Mesenchymal stem cell (in vitro differentiated cells and primary cell): ENCODE data around the gene SCARB1.

ENCODE experiments used
- DNase-seq: peaks from one replicate; pipeline ENCODE4 v3.0.0-alpha.2; 2013
- H2AFZ ChIP-seq: one replicate; pipeline ENCODE4 v1.6.1; 2013; ENCODE audit warnings: low read depth, mild to moderate bottlenecking, control low read depth, inconsistent platforms, low read length, moderate library complexity
- H2AK5ac ChIP-seq: 2 replicates; pipeline ENCODE4 v1.6.1; 2013; ENCODE audit warnings: low read length, moderate library complexity, mild to moderate bottlenecking, inconsistent platforms; ENCODE audit not compliant: severe bottlenecking
- H2BK120ac ChIP-seq: one replicate; pipeline ENCODE4 v1.6.1; 2013; ENCODE audit warnings: low read depth, mild to moderate bottlenecking, inconsistent platforms, low read length, moderate library complexity
- H2BK12ac ChIP-seq, 2 experiments: one replicate each; pipeline ENCODE4 v1.6.1; 2013; ENCODE audit warnings: inconsistent platforms in 2 of 2, low read length in 2 of 2, mild to moderate bottlenecking in 2 of 2, moderate library complexity in 2 of 2, control low read depth in 1 of 2
- H2BK15ac ChIP-seq: one replicate; pipeline ENCODE4 v1.6.1; 2013; ENCODE audit warnings: mild to moderate bottlenecking, low read depth, inconsistent platforms; ENCODE audit not compliant: poor library complexity, severe bottlenecking
- H2BK5ac ChIP-seq: 2 replicates; pipeline ENCODE4 v1.6.1; 2013; ENCODE audit warnings: low read depth, mild to moderate bottlenecking, low read length, control low read depth, inconsistent platforms; ENCODE audit not compliant: poor library complexity, severe bottlenecking
- H3K14ac ChIP-seq, 2 experiments: one replicate each; pipeline ENCODE4 v1.6.1; 2013; ENCODE audit warnings: inconsistent platforms in 2 of 2, low read length in 2 of 2, control low read depth in 1 of 2, mild to moderate bottlenecking in 1 of 2, moderate library complexity in 1 of 2
- H3K18ac ChIP-seq, 2 experiments: one replicate each; pipeline ENCODE4 v1.6.1; 2013; ENCODE audit warnings: inconsistent platforms in 2 of 2, low read length in 2 of 2, control low read depth in 1 of 2, low read depth in 1 of 2, mild to moderate bottlenecking in 1 of 2
- H3K23ac ChIP-seq, 2 experiments: one replicate each; pipeline ENCODE4 v1.6.1; 2013; ENCODE audit warnings: inconsistent platforms in 2 of 2, low read length in 2 of 2, mild to moderate bottlenecking in 2 of 2, moderate library complexity in 2 of 2, control low read depth in 1 of 2
- H3K27ac ChIP-seq: 2 replicates; pipeline ENCODE4 v1.5.1; 2013; ENCODE audit warnings: mild to moderate bottlenecking, moderate library complexity, low read length, control low read depth, inconsistent platforms; ENCODE audit not compliant: poor library complexity, severe bottlenecking
- H3K27me3 ChIP-seq, 2 experiments: 2 replicates each; pipeline versions ENCODE4 v1.6.1 to v1.7.0; 2013; ENCODE audit warnings: low read length in 2 of 2, mild to moderate bottlenecking in 2 of 2, moderate library complexity in 2 of 2, control low read depth in 1 of 2, inconsistent platforms in 1 of 2; ENCODE audit not compliant: control insufficient read depth in 1 of 2, insufficient read depth in 1 of 2
- H3K36me3 ChIP-seq, 2 experiments: 2 replicates each; pipeline versions ENCODE4 v1.6.1 to v1.7.0; 2013; ENCODE audit warnings: low read length in 2 of 2, control low read depth in 1 of 2, inconsistent platforms in 1 of 2, low read depth in 1 of 2, mild to moderate bottlenecking in 1 of 2; ENCODE audit not compliant: insufficient read depth in 2 of 2, control insufficient read depth in 1 of 2
- H3K4ac ChIP-seq, 2 experiments: one replicate each; pipeline ENCODE4 v1.6.1; 2013; ENCODE audit warnings: inconsistent platforms in 2 of 2, low read length in 2 of 2, mild to moderate bottlenecking in 2 of 2, moderate library complexity in 2 of 2, control low read depth in 1 of 2, low read depth in 1 of 2
- H3K4me1 ChIP-seq: 2 replicates; pipeline ENCODE4 v1.6.1; 2013; ENCODE audit warnings: low read depth, low read length, control low read depth; ENCODE audit not compliant: control insufficient read depth, insufficient read depth
- H3K4me2 ChIP-seq: 2 replicates; pipeline ENCODE4 v1.6.1; 2013; ENCODE audit warnings: low read length, mild to moderate bottlenecking, inconsistent platforms; ENCODE audit not compliant: poor library complexity, severe bottlenecking
- H3K4me3 ChIP-seq, 2 experiments: 2 replicates each; pipeline versions ENCODE4 v1.5.1 to v1.7.0; 2013; ENCODE audit warnings: low read length in 2 of 2, mild to moderate bottlenecking in 2 of 2, control low read depth in 1 of 2, low read depth in 1 of 2; ENCODE audit not compliant: insufficient read depth in 1 of 2
- H3K79me1 ChIP-seq: replicated peaks from 2 replicates; pipeline ENCODE4 v1.6.1; 2013; ENCODE audit warnings: mild to moderate bottlenecking, control low read depth, low read length, inconsistent platforms; ENCODE audit not compliant: poor library complexity, severe bottlenecking
- H3K9ac ChIP-seq: 2 replicates; pipeline ENCODE4 v1.7.0; 2013; ENCODE audit warnings: mild to moderate bottlenecking, low read length, moderate library complexity
- H3K9me3 ChIP-seq: 2 replicates; pipeline ENCODE4 v1.7.0; 2013; ENCODE audit warnings: mild to moderate bottlenecking, low read length; ENCODE audit not compliant: control insufficient read depth
- H4K8ac ChIP-seq: one replicate; pipeline ENCODE4 v1.6.1; 2013; ENCODE audit warnings: inconsistent platforms, mild to moderate bottlenecking, low read length, moderate library complexity
- H4K91ac ChIP-seq: one replicate; pipeline ENCODE4 v1.6.1; 2013; ENCODE audit warnings: mild to moderate bottlenecking, low read length, inconsistent platforms
- WGBS: methylation state at CpG from one replicate; pipeline ENCODE4 v1.1.7; 2013; ENCODE audit warnings: mixed read lengths; 5-methylcytosine and 5-hydroxymethylcytosine counted together

The SCARB1 gene

DNA sequence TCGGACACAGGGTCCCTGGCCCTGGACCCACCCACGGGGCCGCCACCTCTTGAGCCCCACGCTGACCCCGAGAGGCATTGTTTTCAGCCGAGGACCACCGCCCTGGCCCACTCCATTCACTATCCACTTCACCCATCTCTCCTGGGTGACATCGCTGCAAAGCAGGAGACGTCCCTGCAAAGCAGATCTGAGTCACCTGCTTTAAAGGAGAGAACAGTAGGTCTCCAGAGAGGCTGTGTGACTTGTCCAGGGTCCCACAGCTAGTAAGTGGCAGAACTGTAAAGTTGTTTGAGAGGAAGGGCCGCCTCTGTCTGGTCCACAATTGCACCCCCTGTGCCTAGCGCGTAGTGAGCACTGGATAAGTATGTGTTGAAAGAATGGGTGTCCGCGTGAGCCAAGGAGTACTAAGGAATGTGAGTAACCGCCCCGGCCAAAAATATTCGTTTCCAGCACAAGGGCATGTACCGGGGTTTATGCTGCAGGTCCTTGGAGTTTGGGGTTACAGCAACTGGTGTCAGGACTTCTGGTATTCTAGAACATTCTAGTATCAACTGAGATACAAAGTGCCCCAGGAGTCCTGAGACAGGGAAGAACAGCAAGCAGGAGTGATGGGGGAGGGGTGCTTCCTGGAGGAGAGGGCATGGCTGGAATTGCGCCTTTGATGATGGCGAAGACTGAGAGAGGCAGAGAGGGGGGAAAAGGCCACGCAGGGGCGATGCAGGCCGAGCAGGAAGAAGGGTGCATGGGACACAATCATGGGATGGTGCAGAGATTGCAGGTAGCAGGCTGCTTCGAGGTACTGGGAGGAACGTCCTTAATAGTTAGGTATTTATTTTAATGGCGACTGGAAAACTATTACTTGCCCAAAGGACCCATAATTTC, 91.1 kb downstream of the SCARB1 start:
- peaks cover 3% of the 10 kb centered on the region for H3K79me1 ChIP-seq
- peaks cover 0 to 20% of the 10 kb centered on the region in 2 experiments for H3K27me3 ChIP-seq
- peak overlapping the region; percentile 13 for H4K8ac ChIP-seq
- H2AFZ ChIP-seq, result no peak overlapping the region
- peaks cover 0 to under 1% of the 10 kb centered on the region in 2 experiments for H3K36me3 ChIP-seq
- peak overlapping the region; percentile 52 for H3K9ac ChIP-seq
- no peak overlapping the region for H3K23ac ChIP-seq
- peak overlapping the region in 1 of 2 experiments; percentile 31 for H3K4ac ChIP-seq
- H2BK5ac ChIP-seq, result no peak overlapping the region
- H3K18ac ChIP-seq, result no peak overlapping the region
- H2AK5ac ChIP-seq, result no peak overlapping the region
- no peaks in the 10 kb centered on the region for H3K9me3 ChIP-seq
- peak overlapping the region; percentile 36 for H3K4me2 ChIP-seq
- H3K4me3 ChIP-seq, result no peak overlapping the region
- H3K14ac ChIP-seq, result no peak overlapping the region
- WGBS, result 75% methylated on average over 23 of the region's 26 CpGs
- no peak overlapping the region for H2BK12ac ChIP-seq
- DNase-seq, result no peak
- H3K27ac ChIP-seq, result no peak overlapping the region
- peaks cover 29% of the 10 kb centered on the region for H3K4me1 ChIP-seq
- peak overlapping the region; percentile 43 for H2BK120ac ChIP-seq
- no peak overlapping the region for H4K91ac ChIP-seq
- peak overlapping the region; percentile 83 for H2BK15ac ChIP-seq

DNA sequence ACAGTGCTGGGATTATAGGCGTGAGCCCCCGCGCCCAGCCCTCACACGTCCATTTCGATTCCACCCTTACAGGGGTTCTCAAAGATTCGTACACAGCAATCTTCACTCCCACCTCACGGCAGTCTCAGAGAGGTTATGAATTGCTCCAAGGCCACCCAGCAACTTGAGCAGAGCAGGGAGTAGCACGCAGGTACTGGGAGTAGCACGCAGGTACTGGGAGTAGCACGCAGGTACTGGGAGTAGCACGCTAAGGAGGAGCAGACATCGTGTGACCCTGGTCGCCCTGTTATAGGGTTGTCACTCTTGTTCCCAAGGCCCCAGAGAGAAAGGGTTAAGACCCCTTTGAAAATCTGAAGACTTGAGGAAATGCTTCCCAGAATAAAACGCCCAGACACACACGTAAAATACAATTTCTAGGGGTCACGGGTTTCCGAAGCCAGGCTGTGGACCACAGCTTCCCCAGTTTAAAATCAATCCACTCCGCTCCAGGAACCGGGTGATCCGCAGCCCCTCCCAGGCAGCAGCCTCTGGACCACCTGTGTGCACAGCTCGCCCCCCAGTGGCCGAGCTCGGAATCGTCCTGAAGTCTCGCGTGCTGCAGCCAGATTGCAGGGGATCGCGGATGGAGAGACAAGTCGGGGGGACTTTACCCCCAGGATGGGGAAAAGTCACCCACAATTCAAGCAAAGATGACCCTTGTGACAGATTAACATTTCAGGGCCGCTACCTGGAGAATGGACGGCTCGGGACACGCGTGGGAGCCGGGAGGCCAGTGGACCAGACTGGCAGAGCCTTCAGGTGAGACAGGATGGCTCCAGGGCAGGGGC, 92.0 kb downstream of the SCARB1 start:
- WGBS, result 37% methylated on average over 35 of the region's 35 CpGs
- no peak overlapping the region for H2AK5ac ChIP-seq

DNA sequence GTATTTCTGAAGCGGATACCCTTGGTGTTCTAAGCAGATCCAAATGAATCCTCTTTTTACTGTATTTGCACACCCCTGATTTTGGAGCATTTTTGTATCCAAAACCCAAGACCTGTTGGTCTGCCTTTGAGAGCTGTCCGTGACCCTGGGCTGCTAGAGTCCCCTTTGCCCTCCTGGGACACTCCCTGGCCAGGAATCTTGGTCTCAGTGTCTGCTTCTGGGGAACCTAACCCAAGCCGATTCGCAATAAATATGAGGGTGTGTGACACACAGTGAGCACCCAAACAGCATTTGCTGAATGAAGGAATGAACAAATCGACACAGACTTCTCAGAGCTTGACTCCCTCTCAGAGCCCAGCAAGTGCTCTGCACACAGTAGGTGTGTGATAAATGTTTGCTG, 92.9 kb downstream of the SCARB1 start:
- Histone ChIP-seq H2BK5ac (no peak overlapping the region), H3K4me2 (no peak overlapping the region), H3K23ac (no peak overlapping the region), H3K9ac (no peak overlapping the region), H2BK12ac (peak overlapping the region in 1 of 2 experiments; percentile 83), H4K91ac (no peak overlapping the region), H3K14ac (no peak overlapping the region), H3K18ac (peak overlapping the region in 1 of 2 experiments; percentile 74), H3K27ac (no peak overlapping the region), H3K4me1 (peaks cover 37% of the 10 kb centered on the region), H3K27me3 (peaks cover 0 to 20% of the 10 kb centered on the region in 2 experiments), H2BK15ac (no peak overlapping the region), H3K79me1 (peaks cover 3% of the 10 kb centered on the region), H3K9me3 (no peaks in the 10 kb centered on the region), H4K8ac (no peak overlapping the region), H3K4ac (peak overlapping the region in 1 of 2 experiments; percentile 81), H2BK120ac (no peak overlapping the region), H2AFZ (no peak overlapping the region), H3K4me3 (no peak overlapping the region), H2AK5ac (peak overlapping the region; percentile 8), H3K36me3 (no peaks in the 10 kb centered on the region)
- WGBS, result 94% methylated on average over 5 of the region's 5 CpGs
- DNase-seq, result no peak

More for the DNA sequence above, 92.0 kb downstream of the SCARB1 start:
- H2BK120ac ChIP-seq, result peak overlapping the region; percentile 43
- peak overlapping the region; percentile 83 for H2BK15ac ChIP-seq
- peak overlapping the region; percentile 17 to 57 for H3K4ac ChIP-seq
- peak overlapping the region; percentile 70 for H4K91ac ChIP-seq
- H3K36me3 ChIP-seq, result no peaks in the 10 kb centered on the region
- H2BK12ac ChIP-seq, result peak overlapping the region in 1 of 2 experiments; percentile 76
- no peak overlapping the region for H2BK5ac ChIP-seq
- H3K27ac ChIP-seq, result no peak overlapping the region
- no peak overlapping the region for H3K23ac ChIP-seq
- peak; percentile 68 for DNase-seq
- H3K27me3 ChIP-seq, result peaks cover 0 to 20% of the 10 kb centered on the region in 2 experiments
- H3K79me1 ChIP-seq, result peaks cover 3% of the 10 kb centered on the region
- H3K4me3 ChIP-seq, result no peak overlapping the region
- no peak overlapping the region for H2AFZ ChIP-seq
- no peaks in the 10 kb centered on the region for H3K9me3 ChIP-seq
- H3K4me1 ChIP-seq, result peaks cover 33% of the 10 kb centered on the region
- peak overlapping the region; percentile 52 for H3K9ac ChIP-seq
- peak overlapping the region; percentile 36 for H3K4me2 ChIP-seq
- H3K18ac ChIP-seq, result peak overlapping the region in 1 of 2 experiments; percentile 66
- no peak overlapping the region for H3K14ac ChIP-seq
- peak overlapping the region; percentile 45 for H4K8ac ChIP-seq
